Fibroblast of mammary gland (primary cell): ENCODE data around the gene PLA2G4E.

Source experiments
- DNase-seq: peaks from one replicate; pipeline ENCODE4 v3.0.0-alpha.2; 2010; ENCODE audit warnings: low read depth
- H3K4me3 ChIP-seq: 2 replicates; pipeline ENCODE4 v1.5.1; 2011; ENCODE audit warnings: low read depth, mild to moderate bottlenecking, low read length, moderate library complexity; ENCODE audit not compliant: control insufficient read depth
- CTCF ChIP-seq: conservative IDR thresholded peaks from 2 replicates; pipeline ENCODE4 v1.5.1; 2011; ENCODE audit warnings: low read depth, low read length, inconsistent platforms; ENCODE audit not compliant: control insufficient read depth, insufficient read depth

PLA2G4E gene

GRCh38 chr15:41957021-41957897 is 63.6 kb downstream of the PLA2G4E start:
- no peak for TF ChIP-seq CTCF
- DNase-seq = no peak
- H3K4me3 ChIP-seq = no peak overlapping the region

- H3K4me3 ChIP-seq = no peak overlapping the region
- TF ChIP-seq CTCF = no peak
- DNase-seq = no peak
Observed at GRCh38 chr15:41955807-41956525, 64.9 kb downstream of the PLA2G4E start.

- DNase-seq = no peak
- H3K4me3 ChIP-seq = no peak overlapping the region
- TF ChIP-seq CTCF = no peak
Observed at GRCh38 chr15:41955100-41955499, 65.7 kb downstream of the PLA2G4E start.

GRCh38 chr15:41954036-41954435 is 66.8 kb downstream of the PLA2G4E start:
- DNase-seq = no peak
- TF ChIP-seq CTCF = no peak

GRCh38 chr15:41952013-41952563 is 68.8 kb downstream of the PLA2G4E start:
- H3K4me3 ChIP-seq = no peak overlapping the region
- no peak for DNase-seq
- TF ChIP-seq CTCF = no peak

More at GRCh38 chr15:41954036-41954435, 66.8 kb downstream of the PLA2G4E start:
- H3K4me3 ChIP-seq = no peak overlapping the region

- H3K4me3 ChIP-seq = no peak overlapping the region
- DNase-seq = no peak
- no peak for TF ChIP-seq CTCF
Observed at GRCh38 chr15:41951571-41951970, 69.3 kb downstream of the PLA2G4E start.
